Measurements from ENCODE around the gene NAT9.

GRCh38 chr17:74786431-74787055, 10.4 kb upstream of the NAT9 start:
- no peak for TF ChIP-seq CTCF (IDR thresholded peaks at IDR 0.05)
- no peak for TF ChIP-seq POLR2A (IDR thresholded peaks at IDR 0.05)
